H1 (cell line): ENCODE results near the gene PAXX. TPM values are rescaled to one million over a fixed set of nuclear protein-coding genes. Genes with fewer than 3 reads are reported as not detected.
A peak's percentile ranks its signal among the peaks of the same experiment; 100 is the strongest.

Source experiments
- CTCF ChIA-PET: fragments of 300-600 bp; sonication (Branson Sonifier 250); formaldehyde crosslinking; loops from one replicate; lab custom pipeline; 2021; ENCODE audit not compliant: partially characterized antibody; lab: Charles Lee
- POLR2A ChIA-PET: fragments of 300-600 bp; sonication (Branson Sonifier 250); formaldehyde crosslinking; loops from one replicate; lab custom pipeline; 2021; ENCODE audit warnings: inconsistent platforms; ENCODE audit not compliant: partially characterized antibody; lab: Charles Lee
- DNase-seq, 2 experiments: peaks; one replicate each; pipeline versions ENCODE4 v3.0.0 to v3.0.0-alpha.2; 2010 to 2022; ENCODE audit warnings: low spot score in 2 of 2, low read depth in 1 of 2, mixed read lengths in 1 of 2
- FAIRE-seq: peaks from 2 replicates; lab custom pipeline; 2011; peaks lifted over from hg19 to GRCh38; lab: Jason Lieb, UNC
- H2AFZ ChIP-seq: 2 replicates; pipeline ENCODE4 v1.8.1; 2012; ENCODE audit warnings: low read length, inconsistent platforms
- H2AK5ac ChIP-seq: 2 replicates; pipeline ENCODE4 v1.6.1; 2013; ENCODE audit warnings: low read depth, low read length
- H2BK120ac ChIP-seq: replicated peaks from 2 replicates; pipeline ENCODE3; 2013; ENCODE audit warnings: low read depth, low read length, inconsistent platforms
- H2BK12ac ChIP-seq: 2 replicates; pipeline ENCODE4 v1.6.1; 2013; ENCODE audit warnings: low read depth, low read length
- H2BK15ac ChIP-seq: 2 replicates; pipeline ENCODE4 v1.6.1; 2013; ENCODE audit warnings: low read length
- H2BK20ac ChIP-seq: 2 replicates; pipeline ENCODE4 v1.6.1; 2013; ENCODE audit warnings: low read length
- H2BK5ac ChIP-seq: 2 replicates; pipeline ENCODE4 v1.6.1; 2013; ENCODE audit warnings: low read depth, low read length
- H3K14ac ChIP-seq: 2 replicates; pipeline ENCODE4 v1.6.1; 2013; ENCODE audit warnings: inconsistent platforms; ENCODE audit not compliant: insufficient read length
- H3K18ac ChIP-seq: 2 replicates; pipeline ENCODE4 v1.6.1; 2013; ENCODE audit warnings: low read length; ENCODE audit errors: extremely low read depth
- H3K23ac ChIP-seq: 2 replicates; pipeline ENCODE4 v1.6.1; 2013; ENCODE audit warnings: inconsistent platforms; ENCODE audit not compliant: insufficient read length
- H3K23me2 ChIP-seq: 2 replicates; pipeline ENCODE4 v1.6.1; 2013; ENCODE audit warnings: low read depth, low read length
- H3K27ac ChIP-seq: 2 replicates; pipeline ENCODE4 v1.6.1; 2011; ENCODE audit warnings: low read depth, low read length, inconsistent platforms
- H3K27me3 ChIP-seq, 4 experiments: replicated peaks in 1 of 4; 1 replicate in 1 of 4; 2 replicates in 3 of 4; pipeline versions ENCODE4 v1.6.1 to v1.8.1; 2011 to 2013; ENCODE audit warnings: low read length in 3 of 4, mild to moderate bottlenecking in 3 of 4, inconsistent platforms in 2 of 4, mixed read lengths in 2 of 4, moderate library complexity in 1 of 4; ENCODE audit not compliant: control insufficient read depth in 3 of 4, insufficient read depth in 3 of 4; ENCODE audit errors: extremely low read depth in 1 of 4
- H3K36me3 ChIP-seq, 4 experiments: 2 replicates each; pipeline versions ENCODE4 v1.6.1 to v1.8.1; 2011 to 2013; ENCODE audit warnings: mild to moderate bottlenecking in 4 of 4, low read length in 3 of 4, moderate library complexity in 2 of 4, control low read depth in 1 of 4, inconsistent platforms in 1 of 4; ENCODE audit not compliant: insufficient read depth in 4 of 4, control insufficient read depth in 2 of 4
- H3K4ac ChIP-seq: replicated peaks from 2 replicates; pipeline ENCODE3; 2013; ENCODE audit warnings: low read length, low read depth, mixed read lengths, inconsistent platforms; ENCODE audit not compliant: insufficient read length
- H3K4me1 ChIP-seq, 4 experiments: replicated peaks in 1 of 4; 1 replicate in 1 of 4; 2 replicates in 3 of 4; pipeline versions ENCODE4 v1.6.1 to v1.8.1; 2011 to 2013; ENCODE audit warnings: low read length in 3 of 4, inconsistent platforms in 2 of 4, mixed read lengths in 1 of 4; ENCODE audit not compliant: insufficient read depth in 4 of 4, control insufficient read depth in 3 of 4
- H3K4me2 ChIP-seq, 2 experiments: 2 replicates each; pipeline versions ENCODE4 v1.6.1 to v1.8.1; 2011 to 2013; ENCODE audit warnings: low read depth in 2 of 2, low read length in 2 of 2, control low read depth in 1 of 2, inconsistent platforms in 1 of 2, mild to moderate bottlenecking in 1 of 2; ENCODE audit not compliant: insufficient read depth in 1 of 2
- H3K4me3 ChIP-seq, 4 experiments: fragments of 200-600, 300-600 bp in 1 of 4; sonication (generic), shearing (Covaris generic), sonication (Bioruptor Twin) in 1 of 4; 2 replicates each; pipeline versions ENCODE4 v1.5.1 to v1.8.1; 2011 to 2016; ENCODE audit warnings: low read length in 4 of 4, low read depth in 3 of 4, control low read depth in 2 of 4, inconsistent platforms in 2 of 4, mild to moderate bottlenecking in 2 of 4, mixed read lengths in 1 of 4, moderate library complexity in 1 of 4; ENCODE audit not compliant: insufficient read depth in 2 of 4; ENCODE audit errors: extremely low read depth in 1 of 4
- H3K56ac ChIP-seq: replicated peaks from 2 replicates; pipeline ENCODE3; 2013; ENCODE audit warnings: low read depth, mild to moderate bottlenecking, mixed read lengths, low read length, inconsistent platforms; ENCODE audit not compliant: insufficient read length
- H3K79me1 ChIP-seq: 2 replicates; pipeline ENCODE4 v1.6.1; 2013; ENCODE audit warnings: low read depth, low read length, control low read depth
- H3K79me2 ChIP-seq, 2 experiments: 2 replicates each; pipeline versions ENCODE4 v1.6.1 to v1.8.1; 2012 to 2013; ENCODE audit warnings: low read length in 2 of 2, mild to moderate bottlenecking in 2 of 2, inconsistent platforms in 1 of 2; ENCODE audit not compliant: insufficient read depth in 2 of 2, control insufficient read depth in 1 of 2
- H3K9ac ChIP-seq, 4 experiments: replicated peaks in 1 of 4; 1 replicate in 1 of 4; 2 replicates in 3 of 4; pipeline versions ENCODE4 v1.6.1 to v1.8.1; 2011 to 2013; ENCODE audit warnings: low read depth in 3 of 4, low read length in 3 of 4, control low read depth in 2 of 4, mild to moderate bottlenecking in 2 of 4, moderate library complexity in 2 of 4, inconsistent platforms in 1 of 4; ENCODE audit errors: extremely low read depth in 1 of 4
- H3K9me3 ChIP-seq, 2 experiments: 2 replicates each; pipeline versions ENCODE4 v1.6.1 to v1.8.1; 2012 to 2013; ENCODE audit warnings: mild to moderate bottlenecking in 2 of 2, moderate library complexity in 2 of 2, control low read depth in 1 of 2, inconsistent platforms in 1 of 2, low read depth in 1 of 2, low read length in 1 of 2, mixed read lengths in 1 of 2; ENCODE audit not compliant: insufficient read depth in 2 of 2
- H4K20me1 ChIP-seq, 2 experiments: replicated peaks in 1 of 2; 2 replicates each; pipeline versions ENCODE3 to v1.8.1; 2011 to 2013; ENCODE audit warnings: inconsistent platforms in 2 of 2, low read length in 2 of 2, mild to moderate bottlenecking in 1 of 2; ENCODE audit not compliant: insufficient read depth in 2 of 2, control insufficient read depth in 1 of 2
- H4K5ac ChIP-seq: 2 replicates; pipeline ENCODE4 v1.6.1; 2013; ENCODE audit warnings: low read length, low read depth, mixed read lengths, inconsistent platforms; ENCODE audit not compliant: insufficient read length
- H4K8ac ChIP-seq: 2 replicates; pipeline ENCODE4 v1.8.0; 2013; ENCODE audit warnings: mild to moderate bottlenecking, moderate library complexity, low read length, inconsistent platforms; ENCODE audit not compliant: insufficient read depth; ENCODE audit errors: extremely low read depth
- H4K91ac ChIP-seq: replicated peaks from 2 replicates; pipeline ENCODE3; 2013; ENCODE audit warnings: low read length, mixed read lengths, inconsistent platforms; ENCODE audit not compliant: insufficient read length
- ASH2L ChIP-seq: fragments of 200-600, 300-600 bp; sonication (generic); IDR thresholded peaks from one replicate; pipeline ENCODE4 v1.7.1; 2017; ENCODE audit warnings: low read length
- BRCA1 ChIP-seq: IDR thresholded peaks from 2 replicates; pipeline ENCODE4 v1.6.1; 2012; ENCODE audit warnings: low read depth, low read length, improper control_type of control experiment
- CHD1 ChIP-seq: IDR thresholded peaks from 2 replicates; pipeline ENCODE4 v1.6.1; 2012; ENCODE audit warnings: low read depth, low read length, improper control_type of control experiment
- CREB1 ChIP-seq: IDR thresholded peaks from 2 replicates; pipeline ENCODE4 v1.6.1; 2012; ENCODE audit warnings: inconsistent platforms
- EP300 ChIP-seq, 2 experiments: IDR thresholded peaks; 1 replicate in 1 of 2; 2 replicates in 1 of 2; pipeline ENCODE4 v1.6.1; 2011 to 2012; ENCODE audit warnings: low read depth in 2 of 2, low read length in 2 of 2, mild to moderate bottlenecking in 2 of 2, borderline replicate concordance in 1 of 2, inconsistent platforms in 1 of 2, moderate library complexity in 1 of 2
- EZH2 ChIP-seq: fragments of 200-600 bp; sonication (generic); IDR thresholded peaks from 2 replicates; pipeline ENCODE4 v1.7.1; 2012; ENCODE audit warnings: low read depth, mild to moderate bottlenecking, moderate library complexity, low read length, inconsistent platforms; ENCODE audit not compliant: severe bottlenecking
- POU5F1 ChIP-seq: IDR thresholded peaks from 2 replicates; pipeline ENCODE4 v1.6.1; 2011; ENCODE audit warnings: low read depth, mild to moderate bottlenecking, low read length, moderate library complexity
- YY1 ChIP-seq: IDR thresholded peaks from 2 replicates; pipeline ENCODE4 v1.6.1; 2011; ENCODE audit warnings: low read depth, mild to moderate bottlenecking, low read length
- WGBS, 2 experiments: shearing (Covaris generic) in 1 of 2; methylation state at CpG; one replicate each; pipeline versions ENCODE4 v1.1.6 to v1.1.7; 2013 to 2015; ENCODE audit warnings: low lambda C conversion rate in 2 of 2, mixed read lengths in 2 of 2, inconsistent platforms in 1 of 2, low coverage in 1 of 2, missing lambda C conversion rate in 1 of 2; ENCODE audit not compliant: insufficient replicate concordance in 2 of 2, insufficient coverage in 1 of 2, insufficient read length in 1 of 2; ENCODE audit errors: extremely low coverage in 1 of 2, missing lambda C conversion rate in 1 of 2; 5-methylcytosine and 5-hydroxymethylcytosine counted together
- polyA plus RNA-seq, 7 experiments: library from polyadenylated mRNA; depleted of rRNA in 3 of 7; stranded (reverse) in 5 of 7; unstranded in 2 of 7; fragments of >200 nt in 5 of 7; fragments of 200-250 nt in 2 of 7; gene quantifications; 1 replicate in 5 of 7; 2 replicates in 1 of 7; 4 replicates in 1 of 7; pipeline versions ENCODE4 v1.2.1 to v1.2.3, GENCODE V29; 2011 to 2013; ENCODE audit warnings: missing spikeins in 2 of 7, mixed read lengths in 2 of 7
- total RNA-seq: library from RNA; stranded (reverse); fragmentation: NEBNext Ultra II Directional; extraction: Animal tissue kit (Norgen Biotek cat#: 25700); gene quantifications from 2 replicates; pipeline ENCODE4 v1.2.1, GENCODE V29; 2021
- TF ChIP-seq, protein P1 (sequence below): IDR thresholded peaks from 2 replicates; pipeline ENCODE4 v1.6.1; 2012; ENCODE audit warnings: low read length, inconsistent platforms

PAXX gene
- total and polyA plus RNA-seq, 2 of the 8 experiments (the other 6 are each of a cell fraction or from before 2014, with no cell fraction given): 43.4 to 45.9 TPM

DNA sequence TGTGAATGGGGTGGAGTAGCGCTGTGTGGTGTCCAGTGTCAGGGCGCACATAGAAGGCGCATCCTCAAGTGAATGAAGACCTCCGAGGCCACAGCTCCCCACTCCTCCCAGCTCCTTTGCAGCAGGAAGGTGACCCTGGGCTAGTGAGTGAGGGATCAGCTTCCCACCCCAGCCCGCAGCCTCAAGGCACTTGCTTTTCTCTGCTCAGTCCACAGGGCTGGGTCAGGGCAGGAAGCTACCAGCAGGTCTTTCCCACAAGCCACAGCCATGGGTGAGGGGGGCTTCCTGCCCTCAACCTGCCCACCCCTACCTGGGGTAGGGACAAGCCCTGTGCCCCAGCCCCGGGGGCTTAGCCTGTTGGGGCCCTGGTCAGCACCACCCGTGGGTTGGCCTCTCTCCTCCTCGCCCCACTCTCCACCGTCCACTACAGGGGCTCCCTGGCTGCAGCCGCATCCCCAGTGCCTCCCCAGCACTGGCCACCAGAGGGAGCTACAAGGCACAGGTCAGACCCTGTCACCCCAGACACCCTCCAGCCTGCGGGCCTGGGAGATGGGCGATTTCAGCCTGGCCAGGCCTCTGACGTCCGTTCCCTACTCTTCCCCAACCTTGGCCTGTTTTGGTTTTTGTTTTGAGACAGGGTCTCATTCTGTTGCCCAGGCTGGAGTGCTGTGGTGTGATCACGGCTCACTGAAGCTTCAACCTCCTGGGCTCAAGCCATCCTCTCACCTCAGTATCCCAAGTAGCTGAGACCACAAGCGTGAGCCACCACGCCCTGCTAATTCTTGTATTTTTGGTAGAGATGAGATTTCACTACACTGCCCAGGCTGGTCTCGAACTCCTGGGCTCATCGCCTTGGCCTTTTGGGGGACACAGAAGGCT lies 37.1 kb downstream of the PAXX start:
- H3K79me2 ChIP-seq: no peaks in the 10 kb centered on the region
- no peak overlapping the region for H2BK20ac ChIP-seq
- WGBS, 2 experiments: 49% methylated on average over 19 of the region's 19 CpGs; no CpG with 5 or more reads in 1 of the 2 experiments
- no peak overlapping the region for H3K4ac ChIP-seq
- H4K91ac ChIP-seq: no peak overlapping the region
- H2AK5ac ChIP-seq: no peak overlapping the region
- CTCF ChIA-PET: interaction anchor here (0.6 to 8.5 kb wide), 84 partner anchors 8 to 1038 kb away, joined by 3 to 110 read pairs (median 5); partner anchors contain the start of genes AJM1, C8G, CLIC3 and GRIN1
- H4K8ac ChIP-seq: no peak overlapping the region
- no peak overlapping the region for H3K56ac ChIP-seq
- peak overlapping the region; percentile 33; the same call in 1 of the 2 replicates for H2BK12ac ChIP-seq
- DNase-seq (peak in 1 of 2 experiments; percentile 98), FAIRE-seq (peak; percentile 69)
- H3K4me1 ChIP-seq: peaks cover 0 to 11% (median 3%) of the 10 kb centered on the region in 4 experiments; a peak in 5 of 7 replicates
- no peaks in the 10 kb centered on the region for H3K36me3 ChIP-seq
- no peak overlapping the region for H3K23ac ChIP-seq
- no peak overlapping the region for H4K5ac ChIP-seq
- H3K9me3 ChIP-seq: no peaks in the 10 kb centered on the region
- no peak overlapping the region for H2BK5ac ChIP-seq
- no peak overlapping the region for H2BK120ac ChIP-seq
- H2AFZ ChIP-seq: no peak overlapping the region
- peak overlapping the region; percentile 39 to 91; a peak in 2 of 4 replicates for H3K4me2 ChIP-seq
- H3K23me2 ChIP-seq: peaks cover 4% of the 10 kb centered on the region; the same call in 1 of the 2 replicates
- H4K20me1 ChIP-seq: no peaks in the 10 kb centered on the region
- 0 out of 2 replicates have a peak overlapping the region, but pooled peaks have one; percentile 40 for H2BK15ac ChIP-seq
- POLR2A ChIA-PET: interaction anchor here (1.0 to 1.9 kb wide), 6 partner anchors 15 to 213 kb away, joined by 3 to 6 read pairs (median 4); partner anchors contain the start of gene TUBB4B
- no peak overlapping the region for H3K9ac ChIP-seq
- peaks cover 1 to 27% (median 15%) of the 10 kb centered on the region in 4 experiments; a peak in 6 of 7 replicates for H3K27me3 ChIP-seq
- H3K27ac ChIP-seq: no peak overlapping the region
- H3K79me1 ChIP-seq: no peaks in the 10 kb centered on the region
- H3K14ac ChIP-seq: no peak overlapping the region
- 0 out of 2 replicates have a peak overlapping the region, but pooled peaks have one; percentile 38 for H3K18ac ChIP-seq
- peak overlapping the region in 1 of 4 experiments; percentile 78; a peak in 4 of 8 replicates for H3K4me3 ChIP-seq
- TF ChIP-seq POU5F1 (no peak), CHD1 (no peak), BRCA1 (no peak), ASH2L (peak; percentile 10), EP300 (IDR thresholded peaks at IDR 0.05; ENCODE audit: borderline replicate concordance in 1 of 2, low read depth in 2 of 2, low read length in 2 of 2) (no peak), YY1 (0 out of 2 replicates have a peak, but pooled peaks have one; percentile 28), CREB1 (peak; percentile 43), EZH2 (peak; percentile 17)
- TF ChIP-seq, protein P1, sequence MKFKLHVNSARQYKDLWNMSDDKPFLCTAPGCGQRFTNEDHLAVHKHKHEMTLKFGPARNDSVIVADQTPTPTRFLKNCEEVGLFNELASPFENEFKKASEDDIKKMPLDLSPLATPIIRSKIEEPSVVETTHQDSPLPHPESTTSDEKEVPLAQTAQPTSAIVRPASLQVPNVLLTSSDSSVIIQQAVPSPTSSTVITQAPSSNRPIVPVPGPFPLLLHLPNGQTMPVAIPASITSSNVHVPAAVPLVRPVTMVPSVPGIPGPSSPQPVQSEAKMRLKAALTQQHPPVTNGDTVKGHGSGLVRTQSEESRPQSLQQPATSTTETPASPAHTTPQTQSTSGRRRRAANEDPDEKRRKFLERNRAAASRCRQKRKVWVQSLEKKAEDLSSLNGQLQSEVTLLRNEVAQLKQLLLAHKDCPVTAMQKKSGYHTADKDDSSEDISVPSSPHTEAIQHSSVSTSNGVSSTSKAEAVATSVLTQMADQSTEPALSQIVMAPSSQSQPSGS: 0 out of 2 replicates have a peak, but pooled peaks have one; percentile 32
